Rectal smooth muscle tissue (tissue), 1 donor: ENCODE results near the gene SAMSN1.

Experiments
- H3K27ac ChIP-seq: one replicate; pipeline ENCODE4 v1.7.0; 2013; ENCODE audit warnings: low read depth, low read length, inconsistent platforms
- H3K27me3 ChIP-seq: one replicate; pipeline ENCODE4 v1.7.0; 2013; ENCODE audit warnings: low read length; ENCODE audit not compliant: control insufficient read depth, insufficient read depth
- H3K36me3 ChIP-seq: one replicate; pipeline ENCODE4 v1.7.0; 2013; ENCODE audit warnings: low read length; ENCODE audit not compliant: control insufficient read depth, insufficient read depth
- H3K4me1 ChIP-seq: one replicate; pipeline ENCODE4 v1.7.0; 2013; ENCODE audit warnings: low read length; ENCODE audit not compliant: control insufficient read depth, insufficient read depth
- H3K4me3 ChIP-seq: one replicate; pipeline ENCODE4 v1.7.0; 2013; ENCODE audit warnings: low read length
- H3K9ac ChIP-seq: one replicate; pipeline ENCODE4 v1.7.0; 2013; ENCODE audit warnings: low read length

The SAMSN1 gene

DNA sequence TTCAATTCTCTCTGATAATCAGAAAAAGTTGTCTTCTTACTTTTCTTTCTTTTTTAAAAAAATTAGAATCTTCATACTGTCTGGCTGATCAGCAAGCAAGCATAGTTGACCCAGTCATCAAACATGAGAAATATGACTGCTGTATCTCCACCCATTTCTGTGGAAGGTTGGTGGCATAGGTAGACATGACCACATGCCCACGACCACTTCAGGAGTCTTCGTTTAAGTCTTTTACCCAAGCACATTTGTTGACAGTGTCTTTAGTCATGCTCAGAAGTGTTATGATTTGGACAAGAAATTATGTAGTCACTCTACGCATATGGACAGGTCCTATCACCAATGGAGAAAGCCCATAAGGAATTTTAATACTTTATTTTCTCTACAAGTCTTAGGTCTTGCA is 88.4 kb downstream of the SAMSN1 start:
- H3K27ac ChIP-seq: no peak overlapping the region
- no peak overlapping the region for H3K9ac ChIP-seq
- no peaks in the 10 kb centered on the region for H3K27me3 ChIP-seq
- no peak overlapping the region for H3K4me3 ChIP-seq
- no peaks in the 10 kb centered on the region for H3K4me1 ChIP-seq
- H3K36me3 ChIP-seq: no peaks in the 10 kb centered on the region

GRCh38 chr21:14456911-14457310 is 89.2 kb downstream of the SAMSN1 start:
- no peaks in the 10 kb centered on the region for H3K4me1 ChIP-seq
- no peak overlapping the region for H3K9ac ChIP-seq
- no peak overlapping the region for H3K27ac ChIP-seq
- no peaks in the 10 kb centered on the region for H3K36me3 ChIP-seq
- H3K27me3 ChIP-seq: no peaks in the 10 kb centered on the region
- H3K4me3 ChIP-seq: no peak overlapping the region

- H3K9ac ChIP-seq: no peak overlapping the region
- H3K4me3 ChIP-seq: no peak overlapping the region
- H3K27ac ChIP-seq: no peak overlapping the region
- H3K27me3 ChIP-seq: no peaks in the 10 kb centered on the region
- no peaks in the 10 kb centered on the region for H3K4me1 ChIP-seq
- H3K36me3 ChIP-seq: no peaks in the 10 kb centered on the region
Measured at GRCh38 chr21:14454016-14455009, 91.8 kb downstream of the SAMSN1 start.

GRCh38 chr21:14453339-14454015 is 92.6 kb downstream of the SAMSN1 start:
- Histone ChIP-seq H3K4me1 (no peaks in the 10 kb centered on the region), H3K27me3 (no peaks in the 10 kb centered on the region), H3K36me3 (no peaks in the 10 kb centered on the region), H3K27ac (no peak overlapping the region), H3K4me3 (no peak overlapping the region), H3K9ac (no peak overlapping the region)

DNA sequence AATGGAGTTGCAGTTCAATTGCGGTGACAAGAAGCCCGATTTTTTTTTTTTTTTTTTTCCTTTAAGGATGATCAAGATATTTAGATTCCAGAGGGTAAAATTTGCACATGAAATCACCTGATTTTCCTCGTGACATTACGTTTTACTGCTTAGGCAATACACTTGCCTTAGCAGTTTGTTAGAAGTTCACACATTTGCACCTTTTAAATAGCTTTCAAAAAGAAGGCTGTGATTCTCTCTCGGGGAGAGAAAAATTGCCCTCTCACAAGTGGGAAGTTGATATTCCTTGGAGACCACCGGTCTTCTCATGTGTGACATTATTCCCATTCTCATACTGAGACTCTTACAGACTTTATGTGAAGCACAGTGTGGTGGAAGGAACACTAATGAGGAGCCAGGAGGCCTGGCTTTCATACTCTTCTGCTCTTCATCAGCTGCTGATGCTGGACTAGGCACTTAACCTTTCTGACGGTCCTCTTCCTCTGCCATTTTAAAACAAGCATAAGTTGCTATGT is 93.3 kb downstream of the SAMSN1 start:
- no peak overlapping the region for H3K4me3 ChIP-seq
- no peaks in the 10 kb centered on the region for H3K27me3 ChIP-seq
- no peaks in the 10 kb centered on the region for H3K4me1 ChIP-seq
- no peak overlapping the region for H3K27ac ChIP-seq
- H3K9ac ChIP-seq: no peak overlapping the region
- H3K36me3 ChIP-seq: no peaks in the 10 kb centered on the region

- H3K4me3 ChIP-seq: no peak overlapping the region
- H3K27me3 ChIP-seq: no peaks in the 10 kb centered on the region
- H3K4me1 ChIP-seq: no peaks in the 10 kb centered on the region
- no peak overlapping the region for H3K27ac ChIP-seq
- no peak overlapping the region for H3K9ac ChIP-seq
- H3K36me3 ChIP-seq: no peaks in the 10 kb centered on the region
Measured at GRCh38 chr21:14452031-14452726, 93.9 kb downstream of the SAMSN1 start.

DNA sequence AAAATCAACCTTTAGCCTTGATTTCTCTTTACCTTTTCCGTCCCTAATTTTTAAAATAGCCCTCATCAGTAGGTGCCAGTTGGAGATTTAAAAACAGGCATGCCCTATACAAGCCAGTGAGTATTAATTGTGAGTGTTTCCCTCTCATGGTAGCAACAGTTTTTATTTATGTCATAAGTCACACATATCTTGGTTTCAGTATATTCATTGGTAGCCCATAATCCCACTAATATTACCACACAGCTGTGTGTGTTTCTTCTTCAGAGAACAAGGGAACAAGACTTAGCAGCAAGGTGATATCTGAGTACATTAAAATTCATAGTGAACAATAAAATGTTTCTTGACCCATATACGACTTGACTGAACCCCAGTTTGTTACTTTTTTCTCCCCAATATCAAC is 94.6 kb downstream of the SAMSN1 start:
- Histone ChIP-seq H3K27ac (no peak overlapping the region), H3K4me3 (no peak overlapping the region), H3K27me3 (no peaks in the 10 kb centered on the region), H3K9ac (no peak overlapping the region), H3K4me1 (no peaks in the 10 kb centered on the region), H3K36me3 (no peaks in the 10 kb centered on the region)

GRCh38 chr21:14448784-14449183 is 97.3 kb downstream of the SAMSN1 start:
- H3K4me3 ChIP-seq: no peak overlapping the region
- no peaks in the 10 kb centered on the region for H3K4me1 ChIP-seq
- H3K9ac ChIP-seq: no peak overlapping the region
- H3K27me3 ChIP-seq: no peaks in the 10 kb centered on the region
- no peaks in the 10 kb centered on the region for H3K36me3 ChIP-seq
- H3K27ac ChIP-seq: no peak overlapping the region

DNA sequence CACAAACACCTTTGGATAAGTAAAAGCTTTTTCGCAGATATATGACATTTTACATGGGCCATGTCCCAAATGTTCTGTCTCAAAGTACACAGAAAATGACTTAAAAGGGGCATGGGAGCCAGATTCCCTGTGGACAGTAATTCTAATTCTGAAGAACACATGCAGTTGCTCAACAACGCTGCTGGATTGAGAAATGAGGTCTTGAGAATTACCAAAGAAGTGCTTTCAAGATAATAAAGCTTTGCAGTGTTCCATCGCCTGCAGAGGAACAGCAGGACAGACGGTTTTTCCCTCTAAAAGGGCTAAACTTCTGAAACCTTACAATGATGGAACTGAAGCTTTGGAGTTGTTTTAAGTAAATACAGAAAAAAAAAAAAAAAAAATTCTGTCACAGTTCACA is 107.9 kb downstream of the SAMSN1 start:
- no peaks in the 10 kb centered on the region for H3K27me3 ChIP-seq
- no peaks in the 10 kb centered on the region for H3K36me3 ChIP-seq
- no peaks in the 10 kb centered on the region for H3K4me1 ChIP-seq
- H3K9ac ChIP-seq: no peak overlapping the region
- no peak overlapping the region for H3K4me3 ChIP-seq
- no peak overlapping the region for H3K27ac ChIP-seq

- Histone ChIP-seq H3K9ac (no peak overlapping the region), H3K36me3 (no peaks in the 10 kb centered on the region), H3K4me3 (no peak overlapping the region), H3K4me1 (no peaks in the 10 kb centered on the region), H3K27me3 (no peaks in the 10 kb centered on the region), H3K27ac (no peak overlapping the region)
Measured at GRCh38 chr21:14435423-14435822, 110.7 kb downstream of the SAMSN1 start.
